ENCODE measurements around the gene CEACAM5. TPM values are rescaled to one million over a fixed set of nuclear protein-coding genes. Genes with fewer than 3 reads are reported as not detected.
A peak's percentile ranks its signal among the peaks of the same experiment; 100 is the strongest.
"Not testable (repeated sequence)": the region's sequence is repeated elsewhere in the genome, so short reads cannot be mapped to it uniquely, and the experiment has no call there.

The CEACAM5 gene
- polyA plus RNA-seq, 1 experiment, result not detected

DNA sequence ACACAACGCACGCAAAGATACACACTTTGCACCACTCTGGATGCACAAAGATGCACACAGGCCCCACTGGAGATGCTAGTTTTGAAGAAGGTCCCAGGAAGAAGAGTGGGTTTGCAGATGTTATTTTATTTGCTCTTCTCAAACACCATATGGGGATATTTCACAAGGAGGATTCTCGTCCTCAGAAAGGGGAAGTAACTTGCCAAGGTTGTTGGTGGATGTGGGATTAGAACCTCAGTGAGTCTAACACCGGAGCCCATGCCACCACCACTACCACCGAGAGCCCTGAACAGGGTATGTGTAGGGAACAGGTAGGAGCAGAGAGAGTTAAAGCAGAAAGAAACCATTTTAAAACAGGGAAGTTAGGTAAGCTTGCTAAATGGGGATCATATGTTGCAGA is 37.3 kb downstream of the CEACAM5 start:
- no peaks in the 10 kb centered on the region for H3K9me3 ChIP-seq (ENCODE audit: control insufficient read depth, insufficient read depth, low read length)
- DNase-seq (ENCODE audit: low read depth, low spot score), result no peak
- POLR2A ChIA-PET, result no interaction called here
- H3K27me3 ChIP-seq (ENCODE audit: control insufficient read depth, insufficient read depth, low read length), result peaks cover 3% of the 10 kb centered on the region
- CTCF ChIA-PET, result interaction anchor here (0.7 to 2.1 kb wide), 3 partner anchors 8 to 103 kb away, joined by 3 to 17 read pairs (median 3); no protein-coding TSS in a partner anchor
- H3K4me3 ChIP-seq (ENCODE audit: low read depth, low read length), result no peak overlapping the region
- H3K27ac ChIP-seq (ENCODE audit: low read depth, low read length), result no peak overlapping the region
- TF ChIP-seq, protein P1, sequence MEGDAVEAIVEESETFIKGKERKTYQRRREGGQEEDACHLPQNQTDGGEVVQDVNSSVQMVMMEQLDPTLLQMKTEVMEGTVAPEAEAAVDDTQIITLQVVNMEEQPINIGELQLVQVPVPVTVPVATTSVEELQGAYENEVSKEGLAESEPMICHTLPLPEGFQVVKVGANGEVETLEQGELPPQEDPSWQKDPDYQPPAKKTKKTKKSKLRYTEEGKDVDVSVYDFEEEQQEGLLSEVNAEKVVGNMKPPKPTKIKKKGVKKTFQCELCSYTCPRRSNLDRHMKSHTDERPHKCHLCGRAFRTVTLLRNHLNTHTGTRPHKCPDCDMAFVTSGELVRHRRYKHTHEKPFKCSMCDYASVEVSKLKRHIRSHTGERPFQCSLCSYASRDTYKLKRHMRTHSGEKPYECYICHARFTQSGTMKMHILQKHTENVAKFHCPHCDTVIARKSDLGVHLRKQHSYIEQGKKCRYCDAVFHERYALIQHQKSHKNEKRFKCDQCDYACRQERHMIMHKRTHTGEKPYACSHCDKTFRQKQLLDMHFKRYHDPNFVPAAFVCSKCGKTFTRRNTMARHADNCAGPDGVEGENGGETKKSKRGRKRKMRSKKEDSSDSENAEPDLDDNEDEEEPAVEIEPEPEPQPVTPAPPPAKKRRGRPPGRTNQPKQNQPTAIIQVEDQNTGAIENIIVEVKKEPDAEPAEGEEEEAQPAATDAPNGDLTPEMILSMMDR (IDR thresholded peaks at IDR 0.05; ENCODE audit: low read depth, low read length), result no peak

DNA sequence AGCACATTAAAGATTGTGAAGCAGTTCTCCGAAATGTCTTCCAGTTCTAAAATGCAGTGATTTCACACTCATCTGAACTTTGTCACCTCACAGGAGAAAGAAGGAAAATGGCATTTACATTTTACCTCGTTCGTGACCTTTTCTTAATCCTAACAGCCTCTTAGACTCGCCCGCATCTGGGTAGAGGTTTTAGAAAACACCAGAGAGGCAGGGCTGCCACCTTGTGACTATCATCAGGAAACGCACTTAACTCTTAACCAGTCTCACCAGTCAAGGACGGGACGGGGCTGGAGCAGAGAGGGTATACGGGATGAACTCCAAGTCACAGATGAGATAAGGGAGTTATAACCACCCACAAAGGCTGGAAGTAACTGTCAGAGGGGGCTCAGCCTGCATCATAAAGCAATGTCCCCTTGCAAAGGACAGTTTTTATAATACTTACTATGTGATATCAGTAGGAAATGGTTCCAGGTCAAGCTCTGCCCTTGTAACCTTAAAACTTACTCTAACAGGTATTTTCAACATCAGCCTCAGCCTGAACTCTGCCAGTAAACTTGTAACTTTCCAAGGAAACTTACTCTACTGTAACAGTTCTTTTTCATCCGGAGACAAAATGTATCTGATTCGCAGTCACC is 38.3 kb downstream of the CEACAM5 start:
- H3K9me3 ChIP-seq (ENCODE audit: control insufficient read depth, insufficient read depth, low read length), result no peaks in the 10 kb centered on the region
- ChIA-PET POLR2A (no interaction called here), CTCF (interaction anchor here (2.1 kb wide), 1 partner anchor 104 kb away, joined by 17 read pairs; no protein-coding TSS in a partner anchor)
- DNase-seq (ENCODE audit: low read depth, low spot score), result no peak
- H3K27me3 ChIP-seq (ENCODE audit: control insufficient read depth, insufficient read depth, low read length), result peaks cover 3% of the 10 kb centered on the region
- no peak overlapping the region for H3K27ac ChIP-seq (ENCODE audit: low read depth, low read length)
- TF ChIP-seq, protein P1 (IDR thresholded peaks at IDR 0.05; ENCODE audit: low read depth, low read length), result peak; percentile 57
- H3K4me3 ChIP-seq (ENCODE audit: low read depth, low read length), result no peak overlapping the region

DNA sequence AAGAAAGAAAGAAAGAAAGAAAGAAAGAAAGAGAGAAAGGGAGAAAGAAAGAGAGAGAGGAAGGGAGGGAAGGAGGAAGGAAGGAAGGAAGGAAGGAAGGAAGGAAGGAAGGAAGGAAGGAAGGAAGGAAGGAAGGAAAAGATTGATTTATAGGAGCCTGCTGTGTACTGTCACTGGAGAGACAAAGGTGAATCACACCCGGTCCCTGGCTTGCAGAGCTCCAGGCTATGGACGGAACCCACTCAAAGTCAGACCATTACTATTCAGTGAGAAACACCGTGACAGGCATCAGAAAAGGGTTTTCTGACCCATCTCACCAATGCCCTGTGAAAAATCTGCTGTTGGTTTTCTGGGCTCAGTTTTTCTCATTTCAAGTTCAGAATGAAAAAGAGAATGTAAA is 39.6 kb downstream of the CEACAM5 start:
- no peak for DNase-seq (ENCODE audit: low read depth, low spot score)
- no peak overlapping the region for H3K27ac ChIP-seq (ENCODE audit: low read depth, low read length)
- no peaks in the 10 kb centered on the region for H3K9me3 ChIP-seq (ENCODE audit: control insufficient read depth, insufficient read depth, low read length)
- ChIA-PET CTCF (no interaction called here), POLR2A (no interaction called here)
- H3K27me3 ChIP-seq (ENCODE audit: control insufficient read depth, insufficient read depth, low read length), result peaks cover 3% of the 10 kb centered on the region
- TF ChIP-seq, protein P1 (IDR thresholded peaks at IDR 0.05; ENCODE audit: low read depth, low read length), result no peak
- H3K4me3 ChIP-seq (ENCODE audit: low read depth, low read length), result no peak overlapping the region

DNA sequence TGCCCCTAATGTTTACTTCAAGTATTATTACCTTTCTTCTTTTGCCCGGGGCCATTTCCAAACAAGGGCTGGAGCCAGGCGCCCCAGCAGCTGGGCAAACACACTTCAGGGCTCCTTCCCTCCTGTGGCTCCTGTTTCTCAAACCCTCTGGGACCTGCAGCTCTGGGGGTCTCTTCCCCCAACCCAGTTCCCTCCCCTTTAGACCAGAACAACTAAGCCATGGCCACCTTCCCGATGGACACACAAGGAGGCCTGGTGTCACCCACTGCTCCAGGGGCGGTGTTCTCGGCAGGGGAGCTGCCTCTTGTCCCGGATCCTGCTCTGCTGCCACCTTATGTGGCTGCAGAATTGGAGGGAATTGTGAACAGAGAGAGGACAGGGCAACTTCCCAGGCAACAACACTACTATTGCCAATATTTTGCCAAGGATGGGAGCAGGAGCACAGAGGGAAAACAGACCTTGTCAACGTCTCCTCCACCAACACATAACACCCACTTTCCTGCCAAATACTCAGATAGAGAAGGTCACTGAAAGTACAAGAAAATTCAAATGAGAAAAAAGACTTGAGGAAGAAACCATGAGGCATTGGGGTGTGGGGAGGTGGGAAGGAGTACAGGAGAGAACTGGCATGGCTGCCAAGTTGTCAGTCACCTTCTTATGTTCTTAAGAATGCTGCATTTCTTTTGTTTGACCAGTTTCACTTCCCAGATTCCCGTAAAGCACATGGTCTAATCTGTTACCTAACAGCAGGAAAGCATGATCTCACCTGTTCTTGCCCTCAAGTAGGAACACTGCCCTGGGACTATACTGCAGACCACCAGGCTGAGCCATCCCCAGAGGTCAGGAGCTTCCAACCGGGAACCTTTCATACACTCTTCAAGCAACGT is 42.1 kb downstream of the CEACAM5 start:
- POLR2A ChIA-PET; CTCF ChIA-PET; H3K27ac ChIP-seq (ENCODE audit: low read depth, low read length); H3K4me3 ChIP-seq (ENCODE audit: low read depth, low read length); H3K9me3 ChIP-seq (ENCODE audit: control insufficient read depth, insufficient read depth, low read length); H3K27me3 ChIP-seq (ENCODE audit: control insufficient read depth, insufficient read depth, low read length); DNase-seq (ENCODE audit: low read depth, low spot score): not testable (repeated sequence)

DNA sequence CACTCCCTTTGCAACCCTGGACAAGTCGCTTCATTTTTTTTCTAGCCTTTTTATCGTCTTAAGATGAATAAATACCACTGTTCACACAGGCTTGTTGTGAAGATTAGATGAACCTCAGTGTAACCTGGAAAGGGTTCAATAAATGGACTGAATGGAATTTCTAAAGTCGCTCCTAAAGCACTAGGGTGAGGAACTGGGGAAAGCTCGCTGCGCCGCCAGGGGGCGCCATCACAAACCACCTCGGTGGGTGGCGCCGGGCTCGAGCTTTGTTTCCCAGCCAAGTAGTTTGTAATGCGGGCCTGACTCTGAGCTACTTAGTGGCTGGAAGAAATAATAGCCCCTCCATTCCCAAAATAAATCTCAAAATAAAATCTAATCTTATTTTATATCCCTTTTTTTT is 44.7 kb downstream of the CEACAM5 start:
- no peak overlapping the region for H3K27ac ChIP-seq (ENCODE audit: low read depth, low read length)
- H3K27me3 ChIP-seq (ENCODE audit: control insufficient read depth, insufficient read depth, low read length), result no peaks in the 10 kb centered on the region
- no peaks in the 10 kb centered on the region for H3K9me3 ChIP-seq (ENCODE audit: control insufficient read depth, insufficient read depth, low read length)
- ChIA-PET POLR2A (no interaction called here), CTCF (interaction anchor here (0.5 to 2.3 kb wide), 20 partner anchors 8 to 811 kb away, joined by 3 to 15 read pairs (median 4); no protein-coding TSS in a partner anchor)
- no peak overlapping the region for H3K4me3 ChIP-seq (ENCODE audit: low read depth, low read length)
- DNase-seq (ENCODE audit: low read depth, low spot score), result no peak
- TF ChIP-seq, protein P1 (IDR thresholded peaks at IDR 0.05; ENCODE audit: low read depth, low read length), result peak; percentile 56

Data from AG04450 (cell line).